K562 treated with DMSO at 1 percent for 12 hours (cell line): ENCODE results near the gene SLC35G4. TPM values are rescaled to one million over a fixed set of nuclear protein-coding genes. Genes with fewer than 3 reads are reported as not detected.

ENCODE experiments used
- total RNA-seq: library from RNA; unstranded; fragments of 300-600 nt; gene quantifications from 2 replicates; pipeline ENCODE4 v1.2.3, GENCODE V29; 2022; ENCODE audit not compliant: insufficient read depth

The SLC35G4 gene
- not detected in 2 replicates for total RNA-seq

DNA sequence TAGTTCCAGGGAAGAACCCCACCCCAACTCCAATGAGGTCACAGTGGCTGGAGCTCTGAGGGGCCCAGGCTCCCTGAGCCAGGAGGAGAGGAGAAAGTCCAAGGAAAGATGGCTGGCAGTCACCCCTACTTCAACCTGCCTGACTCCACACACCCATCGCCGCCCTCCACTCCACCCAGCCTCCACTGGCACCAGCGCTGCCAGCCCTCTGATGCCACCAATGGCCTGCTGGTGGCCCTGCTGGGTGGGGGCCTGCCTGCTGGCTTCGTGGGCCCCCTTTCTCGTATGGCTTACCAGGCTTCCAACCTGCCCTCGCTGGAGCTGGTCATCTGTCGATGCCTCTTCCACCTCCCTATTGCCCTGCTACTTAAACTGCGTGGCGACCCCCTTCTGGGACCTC is at the start of gene SLC35G4:
Gene SLC35G4 (plus strand): TSS at position 109 of the 400 bp plus-strand sequence. CDS start 0 bp downstream, at position 109.

Other genes starting within 250 kb of the SLC35G4 start
- gene GNAL, start 79.7 kb downstream of the SLC35G4 start, total RNA-seq: 0.13 and 0.41 TPM in 2 replicates
- 24.6 and 37.8 TPM in 2 replicates for gene CHMP1B, start 241.8 kb downstream of the SLC35G4 start, total RNA-seq